NT2/D1 (cell line): ENCODE results near the gene ATP2A2.
"Not testable (repeated sequence)": the region's sequence is repeated elsewhere in the genome, so short reads cannot be mapped to it uniquely, and the experiment has no call there.

Experiments used
- DNase-seq: peaks from one replicate; pipeline ENCODE4 v3.0.0-alpha.2; 2011; ENCODE audit warnings: low read depth, low spot score
- H3K27me3 ChIP-seq: 2 replicates; pipeline ENCODE4 v1.6.0; 2011; ENCODE audit warnings: mild to moderate bottlenecking; ENCODE audit not compliant: insufficient read length, insufficient read depth
- H3K36me3 ChIP-seq: 2 replicates; pipeline ENCODE4 v1.6.1; 2011; ENCODE audit warnings: mild to moderate bottlenecking, low read length, mixed read lengths; ENCODE audit not compliant: insufficient read depth, insufficient read length
- H3K4me1 ChIP-seq: 2 replicates; pipeline ENCODE4 v1.5.1; 2011; ENCODE audit not compliant: insufficient read depth, insufficient read length
- H3K4me3 ChIP-seq: 2 replicates; pipeline ENCODE4 v1.5.1; 2011; ENCODE audit warnings: low read depth; ENCODE audit not compliant: insufficient read length
- H3K9ac ChIP-seq: 2 replicates; pipeline ENCODE4 v1.6.0; 2011; ENCODE audit warnings: low read depth; ENCODE audit not compliant: insufficient read length
- H3K9me3 ChIP-seq: 2 replicates; pipeline ENCODE4 v1.5.1; 2011; ENCODE audit warnings: mild to moderate bottlenecking, low read length; ENCODE audit not compliant: insufficient read depth
- SUZ12 ChIP-seq: IDR thresholded peaks from 2 replicates; pipeline ENCODE4 v1.6.1; 2011; ENCODE audit not compliant: insufficient read length, insufficient read depth; ENCODE audit errors: extremely low read depth
- YY1 ChIP-seq: IDR thresholded peaks from 2 replicates; pipeline ENCODE4 v1.6.1; 2011; ENCODE audit not compliant: insufficient read length, insufficient read depth
- ZNF274 ChIP-seq: IDR thresholded peaks from 2 replicates; pipeline ENCODE4 v1.6.1; 2011; ENCODE audit warnings: mild to moderate bottlenecking, low read depth, low read length

The ATP2A2 gene

GRCh38 chr12:110372056-110372425, 91.0 kb downstream of the ATP2A2 start:
- Histone ChIP-seq H3K27me3 (no peaks in the 10 kb centered on the region), H3K9ac (no peak overlapping the region), H3K4me1 (no peaks in the 10 kb centered on the region), H3K36me3 (peaks cover 62% of the 10 kb centered on the region), H3K4me3 (no peak overlapping the region), H3K9me3 (no peaks in the 10 kb centered on the region)
- TF ChIP-seq ZNF274 (no peak), SUZ12 (no peak), YY1 (no peak)
- no peak for DNase-seq

DNA sequence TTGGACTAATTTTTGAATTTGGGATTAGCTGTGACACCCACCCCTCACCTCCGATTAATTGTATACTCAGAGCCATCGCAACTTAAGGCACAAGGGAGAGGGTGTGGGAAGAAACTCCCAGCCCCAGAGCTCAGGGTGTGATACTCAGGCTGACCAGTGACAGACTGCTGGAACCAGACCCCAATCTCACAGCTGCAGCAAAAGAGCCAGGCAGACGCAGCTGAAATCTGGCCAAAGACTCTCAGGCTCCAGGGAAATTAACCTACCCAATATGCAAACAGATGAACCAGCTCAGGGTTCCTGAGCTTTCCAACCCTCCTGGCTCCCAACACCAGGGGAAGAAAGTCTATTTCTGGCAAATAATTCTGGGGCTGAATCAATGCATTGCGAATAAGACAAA, 92.0 kb downstream of the ATP2A2 start:
- no peak for TF ChIP-seq YY1
- no peak for TF ChIP-seq SUZ12
- no peak for TF ChIP-seq ZNF274
- Histone ChIP-seq H3K27me3 (no peaks in the 10 kb centered on the region), H3K36me3 (peaks cover 70% of the 10 kb centered on the region), H3K4me3 (no peak overlapping the region), H3K9me3 (no peaks in the 10 kb centered on the region), H3K4me1 (no peaks in the 10 kb centered on the region), H3K9ac (no peak overlapping the region)
- DNase-seq, result no peak

DNA sequence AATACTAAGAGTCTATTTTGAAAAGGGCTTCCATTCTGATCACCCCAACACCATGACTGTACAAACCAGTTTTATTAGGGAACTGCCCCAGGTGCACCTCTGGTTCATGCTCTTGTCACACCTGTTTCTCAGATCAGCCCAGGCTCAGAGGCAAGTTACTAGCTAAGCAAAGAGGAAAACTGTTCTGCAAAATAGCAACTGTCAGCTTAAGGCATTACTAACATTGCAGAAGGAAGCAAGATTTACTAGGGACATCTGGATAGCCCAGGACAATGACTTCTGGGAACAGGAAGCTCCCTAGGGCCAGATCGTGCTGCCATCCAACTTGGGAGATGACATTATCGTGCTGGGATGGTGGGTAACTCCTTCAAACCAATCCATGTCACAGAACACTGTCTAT, 92.4 kb downstream of the ATP2A2 start:
- TF ChIP-seq YY1 (no peak), SUZ12 (no peak), ZNF274 (no peak)
- Histone ChIP-seq H3K9ac (no peak overlapping the region), H3K4me1 (no peaks in the 10 kb centered on the region), H3K9me3 (no peaks in the 10 kb centered on the region), H3K36me3 (peaks cover 73% of the 10 kb centered on the region), H3K4me3 (no peak overlapping the region), H3K27me3 (no peaks in the 10 kb centered on the region)
- no peak for DNase-seq

DNA sequence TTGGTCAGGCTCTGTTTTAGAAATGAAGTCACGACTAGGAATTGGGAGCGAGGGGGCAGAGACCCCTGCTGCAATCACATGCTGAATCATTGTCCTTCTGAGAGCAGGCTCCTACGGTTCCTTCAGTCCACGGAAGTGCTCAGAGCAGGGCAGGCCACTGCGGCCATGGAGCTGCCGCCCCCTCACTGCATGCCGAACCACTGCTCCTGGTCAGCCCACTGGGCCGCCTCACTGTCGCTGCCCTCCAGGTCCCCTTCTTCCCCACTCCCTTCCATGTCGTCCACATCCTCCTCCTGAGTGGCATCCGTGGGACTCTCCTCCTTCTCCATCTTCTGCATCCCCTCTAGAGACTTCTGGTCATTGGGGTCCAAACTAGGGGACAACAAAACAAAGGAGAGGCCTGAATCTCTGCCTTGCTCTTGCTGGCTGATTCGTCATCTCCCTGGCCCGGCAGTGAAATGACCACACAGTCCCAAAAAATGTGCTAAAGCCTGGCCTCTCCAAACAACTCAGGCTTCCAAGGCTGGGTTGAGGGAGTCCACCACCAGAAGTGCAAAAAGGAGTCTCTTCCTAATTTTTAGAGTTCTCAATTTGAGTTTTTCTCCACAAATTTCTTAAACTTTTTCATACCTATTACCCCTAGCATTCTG, 93.0 kb downstream of the ATP2A2 start:
- no peak overlapping the region for H3K4me3 ChIP-seq
- H3K36me3 ChIP-seq, result peaks cover 80% of the 10 kb centered on the region
- DNase-seq, result no peak
- H3K27me3 ChIP-seq, result no peaks in the 10 kb centered on the region
- no peaks in the 10 kb centered on the region for H3K4me1 ChIP-seq
- no peaks in the 10 kb centered on the region for H3K9me3 ChIP-seq
- H3K9ac ChIP-seq, result no peak overlapping the region
- TF ChIP-seq ZNF274 (no peak), YY1 (no peak), SUZ12 (no peak)

DNA sequence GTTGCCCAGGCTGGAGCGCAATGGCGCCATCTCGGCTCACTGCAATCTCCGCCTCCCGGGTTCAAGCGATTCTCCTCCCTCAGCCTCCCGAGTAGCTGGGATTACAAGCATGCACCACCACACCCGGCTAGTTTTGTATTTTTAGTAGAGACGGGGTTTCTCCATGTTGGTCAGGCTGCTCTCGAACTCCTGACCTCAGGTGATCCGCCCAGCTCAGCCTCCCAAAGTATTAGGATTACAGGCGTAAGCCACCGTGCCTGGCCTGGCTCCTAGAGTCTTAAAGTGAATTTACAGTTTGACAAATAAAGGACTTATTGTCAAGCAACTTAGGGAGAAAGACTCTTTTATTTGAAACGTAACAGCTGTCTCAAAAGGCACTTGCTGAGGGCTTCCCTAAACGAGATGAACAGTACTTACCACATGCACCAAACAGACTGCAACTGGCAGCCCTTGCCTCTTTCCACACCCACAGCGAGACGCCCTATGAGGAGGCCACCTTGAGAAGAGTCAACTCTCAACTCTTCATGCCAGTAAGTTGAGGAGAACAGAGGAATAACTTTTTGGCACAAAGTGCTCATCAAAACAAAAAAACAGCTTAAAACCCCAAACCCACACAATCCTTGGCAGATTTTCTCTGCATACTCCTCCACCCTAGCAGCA, 97.2 kb downstream of the ATP2A2 start:
- not testable (repeated sequence) for H3K9ac ChIP-seq, H3K9me3 ChIP-seq, H3K27me3 ChIP-seq, H3K4me1 ChIP-seq, DNase-seq, H3K4me3 ChIP-seq
- H3K36me3 ChIP-seq, result peaks cover 83% of the 10 kb centered on the region

- Histone ChIP-seq H3K4me3 (no peak overlapping the region), H3K9me3 (no peaks in the 10 kb centered on the region), H3K4me1 (no peaks in the 10 kb centered on the region), H3K36me3 (peaks cover 76% of the 10 kb centered on the region), H3K27me3 (no peaks in the 10 kb centered on the region), H3K9ac (no peak overlapping the region)
- no peak for DNase-seq
- no peak for TF ChIP-seq ZNF274
- TF ChIP-seq SUZ12, result no peak
- no peak for TF ChIP-seq YY1
These were observed 98.2 kb downstream of the ATP2A2 start for GRCh38 chr12:110379197-110379596.

- H3K4me1 ChIP-seq, result no peaks in the 10 kb centered on the region
- peaks cover 72% of the 10 kb centered on the region for H3K36me3 ChIP-seq
- TF ChIP-seq YY1, result no peak
- TF ChIP-seq SUZ12, result no peak
- no peak for TF ChIP-seq ZNF274
- H3K27me3 ChIP-seq, result no peaks in the 10 kb centered on the region
- H3K4me3 ChIP-seq, result no peak overlapping the region
- no peak for DNase-seq
- H3K9me3 ChIP-seq, result no peaks in the 10 kb centered on the region
- H3K9ac ChIP-seq, result no peak overlapping the region
These were observed 98.6 kb downstream of the ATP2A2 start for GRCh38 chr12:110379631-110380030.

DNA sequence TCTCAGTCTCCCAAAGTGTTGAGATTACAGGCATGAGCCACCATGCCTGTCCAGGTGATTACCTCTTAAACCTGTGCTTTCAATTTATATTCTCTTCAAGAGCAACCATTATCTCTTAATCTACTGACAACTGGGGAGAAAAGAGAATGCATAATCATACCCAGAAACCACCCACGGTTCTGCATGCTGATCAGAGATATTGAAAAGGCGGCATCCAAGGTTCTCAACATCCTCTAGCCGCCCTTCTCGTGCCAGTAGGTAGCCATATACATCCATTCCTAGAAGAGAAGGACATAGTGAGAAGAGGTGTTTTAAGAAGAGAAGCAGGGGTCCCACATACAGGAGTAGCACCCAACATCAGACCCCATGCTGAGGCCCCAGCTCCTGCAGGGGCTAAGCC, 101.6 kb downstream of the ATP2A2 start:
- H3K27me3 ChIP-seq, result no peaks in the 10 kb centered on the region
- H3K9me3 ChIP-seq, result no peaks in the 10 kb centered on the region
- no peak for DNase-seq
- H3K36me3 ChIP-seq, result peaks cover 75% of the 10 kb centered on the region
- no peak overlapping the region for H3K4me3 ChIP-seq
- no peak for TF ChIP-seq ZNF274
- H3K9ac ChIP-seq, result no peak overlapping the region
- H3K4me1 ChIP-seq, result peaks cover 4% of the 10 kb centered on the region
